ENCODE data around the gene ACOXL.

The ACOXL gene

DNA sequence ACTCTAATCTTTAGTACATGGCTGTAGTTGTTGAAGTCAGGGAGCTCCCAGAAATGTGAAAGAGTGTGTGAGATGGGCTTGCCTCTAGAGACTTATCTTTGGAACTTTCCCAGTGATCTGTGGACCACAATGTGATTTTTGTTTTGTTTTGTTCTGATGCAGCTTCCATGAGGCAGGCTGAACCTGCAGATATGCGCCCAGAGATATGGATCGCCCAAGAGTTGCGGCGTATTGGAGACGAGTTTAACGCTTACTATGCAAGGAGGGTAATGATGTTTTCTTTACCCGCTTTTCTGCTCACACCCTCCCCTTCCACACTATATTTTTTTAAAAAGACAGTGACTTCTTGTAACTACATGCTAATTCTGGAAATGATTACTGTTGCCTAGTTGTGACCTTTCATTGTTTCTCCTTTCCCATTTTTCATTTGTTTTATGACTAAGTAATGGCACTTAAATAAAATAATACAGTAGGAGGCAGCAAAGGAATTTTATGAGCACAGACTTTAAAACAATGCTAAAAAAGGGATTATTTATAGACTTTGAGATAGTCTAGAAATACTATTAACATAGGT, 417.6 kb downstream of the ACOXL start:
- no peak for DNase-seq

DNA sequence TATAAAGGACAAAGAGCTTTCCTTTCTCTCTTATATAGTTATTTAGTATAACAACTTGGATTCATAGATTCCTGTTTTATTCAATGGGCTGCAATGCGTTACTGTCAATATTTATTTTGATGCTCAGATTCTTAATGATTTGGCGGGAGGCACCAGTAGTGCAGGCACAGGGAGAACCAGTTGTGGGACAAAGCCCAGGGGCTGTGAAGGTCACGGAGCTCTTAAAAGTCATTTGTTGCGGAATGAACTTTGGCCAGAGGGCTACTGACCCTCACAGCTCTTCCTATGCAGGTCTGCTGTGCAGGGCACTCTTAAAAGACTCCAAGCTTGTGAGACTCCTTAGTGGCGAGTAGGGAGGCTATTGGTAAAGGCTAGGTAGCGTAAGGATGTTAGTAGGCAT, 422.4 kb downstream of the ACOXL start:
- no peak for DNase-seq

DNA sequence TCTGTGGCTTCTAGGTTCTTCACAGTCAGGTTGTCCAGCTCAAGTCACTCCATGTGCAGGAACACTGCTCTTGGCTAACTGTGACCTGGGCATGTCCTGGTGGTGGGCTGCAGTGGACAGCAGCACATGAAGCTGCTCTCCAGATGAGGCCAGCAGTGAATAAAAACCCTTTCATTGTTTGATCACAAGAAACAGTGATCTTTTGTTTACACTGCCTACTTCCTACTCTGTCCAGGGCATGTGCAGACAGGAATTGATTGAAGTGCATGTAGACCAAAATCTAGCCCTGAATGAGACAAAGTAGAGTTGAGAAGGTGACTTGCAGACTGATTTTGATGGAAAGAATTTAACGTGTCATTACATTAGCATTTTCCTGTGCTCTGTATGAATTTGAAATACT, 423.2 kb downstream of the ACOXL start:
- DNase-seq, result peak; percentile 19

DNA sequence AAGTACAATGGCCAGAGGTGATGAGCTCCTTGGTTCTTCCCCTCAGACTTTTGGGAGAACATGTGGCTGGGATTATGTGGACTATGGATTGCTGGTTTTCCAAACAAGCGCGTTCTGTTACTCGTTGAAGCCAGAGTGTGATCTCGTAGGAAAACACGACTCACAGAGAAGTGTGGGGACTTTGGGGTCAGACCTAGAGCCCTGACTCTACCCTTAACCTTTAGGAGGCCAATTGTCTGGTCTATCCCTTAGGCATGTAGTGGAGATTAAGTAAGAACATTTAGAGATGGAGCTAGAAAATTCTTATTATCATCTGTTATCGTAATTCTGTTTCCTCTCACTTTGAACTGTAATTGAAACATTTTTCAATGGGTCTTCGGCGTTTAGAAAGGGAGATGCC, 424.2 kb downstream of the ACOXL start:
- DNase-seq, result no peak

DNA sequence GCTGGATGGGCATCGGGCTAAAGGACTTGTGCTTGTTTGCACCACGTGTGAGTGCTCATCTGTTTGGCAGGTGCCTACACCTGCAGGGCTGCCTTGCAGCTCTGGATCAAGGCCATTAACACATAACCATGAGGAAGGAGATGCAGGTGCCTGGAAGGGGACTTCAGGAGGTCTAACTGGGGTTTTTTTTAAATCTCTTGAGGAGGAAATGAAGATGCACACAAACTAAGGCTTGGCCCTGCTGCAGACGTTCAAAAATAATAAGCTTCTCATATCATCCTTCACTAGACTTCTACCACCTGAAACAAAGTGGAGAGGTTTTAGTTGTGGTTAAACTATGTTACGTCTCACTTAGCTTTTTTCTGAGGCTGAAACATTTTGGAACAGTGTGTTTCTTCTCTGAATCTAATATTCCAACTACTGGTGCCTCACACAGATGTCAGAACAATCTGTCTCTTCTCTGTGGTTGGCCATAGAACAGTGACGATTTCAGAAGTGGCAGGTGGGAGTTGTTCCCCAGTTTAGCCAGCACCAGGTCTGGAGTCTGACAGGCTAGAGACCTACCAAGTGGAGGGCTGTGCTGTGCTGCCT, 424.8 kb downstream of the ACOXL start:
- DNase-seq, result no peak

DNA sequence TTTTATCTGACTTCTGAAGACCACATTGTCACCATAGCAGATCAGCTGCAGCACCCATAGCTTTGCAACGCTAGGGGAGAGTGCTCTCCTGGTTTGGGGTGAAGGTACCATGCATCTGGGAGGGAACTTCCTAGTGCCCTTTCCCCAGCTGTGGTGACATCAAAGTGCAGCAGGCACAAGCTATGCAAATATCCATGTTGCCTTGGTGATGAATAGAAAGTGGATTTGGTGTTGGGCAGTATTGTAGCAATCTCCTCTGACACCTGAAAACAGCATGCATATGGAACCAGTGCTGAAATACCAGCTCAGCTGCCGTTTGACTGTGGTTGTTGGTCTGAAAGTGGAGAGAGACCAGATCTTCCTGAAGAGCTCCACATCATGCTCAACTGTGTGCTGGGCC, 425.4 kb downstream of the ACOXL start:
- DNase-seq, result no peak

DNA sequence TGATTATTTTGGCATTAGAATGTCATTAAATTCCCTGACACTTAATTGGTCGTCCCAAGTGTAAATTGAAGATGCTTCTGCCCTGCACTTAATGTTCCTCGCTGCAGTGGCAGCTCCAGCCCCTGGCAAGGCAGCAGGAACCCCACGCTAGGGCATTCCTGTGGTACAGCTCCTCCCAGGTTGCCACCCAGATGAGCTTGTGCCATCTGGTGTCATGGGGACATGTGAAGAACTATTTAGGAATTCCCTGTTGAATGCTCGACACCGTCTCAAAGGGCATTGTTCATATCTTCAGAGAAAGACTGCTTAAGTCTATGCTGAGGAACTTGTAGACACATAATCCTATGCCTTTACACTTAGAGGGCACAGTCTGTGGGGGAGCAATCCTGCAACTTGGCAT, 427.3 kb downstream of the ACOXL start:
- no peak for DNase-seq

DNA sequence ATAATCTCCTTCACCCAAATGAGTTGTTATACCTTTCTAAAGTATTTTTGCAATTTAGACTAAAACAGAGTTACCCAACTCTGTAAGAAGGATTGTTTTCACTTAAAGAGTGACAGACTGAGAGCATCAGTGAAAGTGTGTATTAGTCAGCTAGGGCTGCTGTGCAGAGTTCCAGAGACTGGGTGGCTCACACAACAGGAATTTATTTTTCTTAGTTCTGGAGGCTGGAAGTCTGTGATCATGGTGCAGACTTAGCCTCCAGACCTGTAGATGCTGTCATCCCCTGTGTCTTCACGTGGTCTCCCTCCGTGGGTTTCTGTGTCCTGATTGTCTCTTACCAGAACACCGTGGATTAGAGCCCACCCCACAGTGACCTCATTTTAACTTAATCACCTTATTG, 428.4 kb downstream of the ACOXL start:
- DNase-seq, result no peak

DNA sequence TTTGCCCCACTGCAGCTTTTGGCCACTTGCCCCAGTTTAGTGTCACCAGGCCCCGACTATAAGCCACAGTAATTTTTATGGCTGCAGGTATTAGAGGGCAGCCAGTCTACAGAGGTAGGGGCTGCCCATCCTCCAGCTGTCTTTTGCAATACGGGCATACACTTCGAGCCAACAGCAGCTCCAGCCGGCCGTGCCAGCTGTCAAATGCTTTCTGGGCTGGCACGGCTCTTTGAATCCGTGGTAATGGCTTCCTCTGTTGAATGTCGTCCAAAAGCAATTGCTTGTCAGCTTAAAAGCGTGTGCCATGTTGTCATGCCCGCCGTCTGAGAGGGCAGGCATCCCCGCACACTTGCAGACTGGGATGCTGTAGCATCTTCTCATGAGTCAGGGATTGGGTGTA, 429.6 kb downstream of the ACOXL start:
- peak; percentile 87 for DNase-seq

DNA sequence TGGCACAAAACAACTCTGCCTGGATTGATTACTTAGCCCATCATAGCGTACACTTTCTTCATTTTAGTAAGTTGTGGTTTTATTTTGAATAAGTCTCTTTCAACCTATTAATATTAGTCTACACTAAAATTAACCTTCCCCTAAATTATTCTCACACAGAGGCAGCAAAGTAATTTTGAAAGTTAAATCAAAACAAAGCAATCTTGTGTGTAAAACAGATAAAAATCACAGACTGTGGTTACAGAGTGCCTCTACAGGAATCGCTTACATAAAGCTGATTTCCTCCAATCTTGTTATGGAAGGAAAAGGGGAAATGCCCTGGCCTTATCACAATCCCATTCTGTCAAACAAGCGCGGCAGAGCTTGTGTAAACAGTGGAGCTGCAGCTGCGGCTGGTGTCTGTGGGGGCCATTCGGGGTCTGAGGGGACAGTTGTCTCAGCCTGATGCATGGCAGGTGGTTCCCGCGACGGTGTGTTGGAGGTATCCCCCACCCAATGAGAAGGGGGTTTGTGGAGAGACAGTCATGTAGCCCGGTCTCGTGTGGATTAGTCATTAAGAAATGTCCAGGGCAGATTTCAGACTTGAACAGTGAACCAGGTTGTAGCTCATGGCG, 430.5 kb downstream of the ACOXL start:
- DNase-seq, result no peak

DNA sequence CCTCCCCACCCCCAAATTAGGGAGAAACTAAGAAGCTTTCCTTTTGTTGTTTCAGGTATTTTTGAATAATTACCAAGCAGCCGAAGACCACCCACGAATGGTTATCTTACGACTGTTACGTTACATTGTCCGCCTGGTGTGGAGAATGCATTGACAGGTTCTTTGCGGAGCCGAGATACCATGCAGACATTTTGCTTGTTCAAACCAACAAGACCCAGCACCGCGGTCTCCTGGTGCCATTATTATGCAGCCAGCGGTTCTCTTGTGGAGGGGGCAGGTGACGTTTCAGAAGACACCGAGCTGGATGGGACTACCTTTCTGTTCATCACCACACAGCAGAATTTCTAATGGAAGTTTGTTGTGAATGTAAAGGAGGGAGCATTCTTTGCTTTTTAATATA, 431.7 kb downstream of the ACOXL start:
- no peak for DNase-seq

DNA sequence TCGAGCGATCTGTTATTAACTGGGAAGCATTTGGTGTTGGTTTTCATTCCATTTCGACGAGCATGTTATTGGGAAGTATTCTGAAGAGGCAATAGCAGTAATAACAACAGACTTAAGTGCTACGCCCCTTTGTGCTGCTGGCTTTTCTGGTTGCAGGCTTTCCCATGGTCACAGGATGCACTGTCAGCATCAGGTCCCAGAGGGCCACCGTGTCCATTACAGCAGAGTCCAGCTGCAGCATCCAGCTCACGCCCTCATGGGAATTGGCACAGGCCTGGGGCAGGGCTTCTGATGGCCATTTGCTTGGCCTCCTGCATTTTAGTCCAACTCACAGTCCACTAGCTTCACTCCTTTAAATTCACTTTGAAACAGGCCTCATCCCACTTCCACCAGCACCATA, 432.7 kb downstream of the ACOXL start:
- DNase-seq, result no peak

DNA sequence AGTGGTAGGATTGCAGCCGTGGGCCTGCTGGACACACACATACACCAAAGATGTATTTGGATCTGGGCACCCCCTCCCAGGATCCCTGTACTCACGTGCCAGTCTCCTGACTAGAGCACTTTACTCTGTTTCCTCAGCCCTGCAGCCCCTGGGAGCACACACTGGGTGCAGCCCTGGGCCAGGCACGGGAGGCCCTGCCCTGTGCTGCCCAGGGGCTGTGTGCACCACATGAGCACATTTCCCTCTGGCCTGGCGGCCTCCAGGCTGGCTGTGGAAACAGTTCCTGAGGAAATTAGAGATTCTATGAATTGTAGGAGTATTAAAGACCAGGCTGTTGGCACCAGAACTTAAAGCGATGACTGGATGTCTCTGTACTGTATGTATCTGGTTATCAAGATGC, 433.7 kb downstream of the ACOXL start:
- no peak for DNase-seq

DNA sequence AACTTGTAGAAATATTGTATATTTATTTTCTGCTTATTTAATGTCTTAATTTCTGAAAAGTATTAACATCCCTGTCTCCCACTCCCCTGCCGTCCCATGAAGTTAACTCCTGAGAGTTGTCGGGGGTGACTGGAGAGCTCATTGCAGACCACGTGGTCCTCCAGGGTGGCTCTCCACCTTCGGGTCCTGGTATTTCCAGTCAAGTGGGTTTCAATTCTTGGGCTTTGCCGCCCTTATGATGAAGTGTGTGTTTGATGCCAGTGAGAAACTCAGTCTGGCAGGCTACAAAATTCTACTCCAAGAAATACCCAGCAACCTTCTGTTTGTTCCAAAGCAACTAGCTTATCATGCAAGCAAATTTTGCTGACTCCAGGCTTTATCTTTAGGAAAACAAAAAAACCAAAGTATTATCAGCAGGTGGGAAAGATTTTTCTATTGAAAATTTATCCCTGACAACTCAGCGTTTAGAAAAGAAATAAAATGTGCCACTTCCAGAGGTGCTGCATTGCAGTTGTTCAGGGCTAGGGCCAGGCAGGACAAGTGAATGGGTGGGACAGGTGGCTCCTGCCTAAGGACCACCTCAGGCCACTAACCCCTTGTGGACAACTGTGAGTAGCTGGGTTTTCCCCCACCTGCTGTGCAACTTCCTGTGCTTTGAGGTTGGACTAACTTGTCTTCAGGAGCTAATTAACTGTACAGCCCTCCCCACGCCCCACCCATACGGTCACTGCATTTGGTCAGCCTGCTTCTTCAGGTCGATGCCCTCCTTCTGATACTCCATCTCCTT, 434.9 kb downstream of the ACOXL start:
- no peak for DNase-seq

DNA sequence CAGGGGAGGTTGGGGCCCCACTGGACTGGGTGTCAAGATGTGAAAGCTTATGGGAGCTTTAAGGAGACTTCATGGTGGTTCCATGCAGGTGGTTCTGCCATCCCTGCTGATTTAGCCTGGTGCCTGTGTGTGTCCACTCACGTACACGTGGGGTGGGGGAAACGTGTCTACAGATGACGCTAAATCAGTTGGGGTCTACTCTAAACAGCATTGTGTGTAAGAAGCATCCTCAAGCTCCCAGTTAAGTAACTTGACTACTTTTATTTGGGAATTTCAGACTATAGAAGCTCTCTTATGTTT, 435.4 kb downstream of the ACOXL start:
- DNase-seq, result no peak

All from NCI-H1105 (cell line).